Karpas-422 (cell line): ENCODE results near the gene PEA15. TPM values are rescaled to one million over a fixed set of nuclear protein-coding genes. Genes with fewer than 3 reads are reported as not detected.

Experiments used
- DNase-seq: peaks from one replicate; pipeline ENCODE4 v3.0.0-alpha.2; 2015
- H2AFZ ChIP-seq: fragments of 200-600 bp; sonication (generic); 2 replicates; pipeline ENCODE4 v1.6.1; 2014; ENCODE audit warnings: antibody characterized with exemption, low read length, mixed read lengths
- H3K27ac ChIP-seq: fragments of 200-600 bp; sonication (generic); 2 replicates; pipeline ENCODE4 v1.5.1; 2014; ENCODE audit warnings: mild to moderate bottlenecking, low read length, moderate library complexity
- H3K27me3 ChIP-seq: fragments of 200-600 bp; sonication (generic); 2 replicates; pipeline ENCODE4 v1.6.1; 2014; ENCODE audit warnings: low read length, mixed read lengths
- H3K36me3 ChIP-seq: fragments of 200-600 bp; sonication (generic); 2 replicates; pipeline ENCODE4 v1.6.1; 2014; ENCODE audit warnings: low read length, mixed read lengths; ENCODE audit not compliant: insufficient read depth
- H3K4me1 ChIP-seq: fragments of 200-600 bp; sonication (generic); 2 replicates; pipeline ENCODE4 v1.6.1; 2014; ENCODE audit warnings: mild to moderate bottlenecking, low read length, mixed read lengths
- H3K4me2 ChIP-seq: fragments of 200-600 bp; sonication (generic); 2 replicates; pipeline ENCODE4 v1.6.1; 2014; ENCODE audit warnings: low read length, low read depth, mild to moderate bottlenecking; ENCODE audit not compliant: poor library complexity, severe bottlenecking
- H3K4me3 ChIP-seq: fragments of 200-600 bp; sonication (generic); 2 replicates; pipeline ENCODE4 v1.5.1; 2014; ENCODE audit warnings: mild to moderate bottlenecking, antibody characterized with exemption, low read length, mixed read lengths
- H3K79me2 ChIP-seq: fragments of 200-600 bp; sonication (generic); 2 replicates; pipeline ENCODE4 v1.6.1; 2014; ENCODE audit warnings: mild to moderate bottlenecking, low read length, mixed read lengths
- H3K9ac ChIP-seq: fragments of 200-600 bp; sonication (generic); 2 replicates; pipeline ENCODE4 v1.6.0; 2014; ENCODE audit warnings: low read length
- H3K9me2 ChIP-seq: fragments of 200-600 bp; sonication (generic), shearing (Covaris generic); replicated peaks from 2 replicates; pipeline ENCODE4 v1.6.0; 2014; ENCODE audit warnings: mild to moderate bottlenecking, low read length, moderate library complexity; ENCODE audit not compliant: insufficient read depth
- H3K9me3 ChIP-seq: fragments of 300-700, 200-600 bp; sonication (generic); 2 replicates; pipeline ENCODE4 v1.6.1; 2014; ENCODE audit warnings: low read length, mixed read lengths
- H4K20me1 ChIP-seq: fragments of 200-600 bp; sonication (generic); 2 replicates; pipeline ENCODE4 v1.6.1; 2014; ENCODE audit warnings: mild to moderate bottlenecking, antibody characterized with exemption, low read length, low read depth; ENCODE audit not compliant: insufficient read depth
- total RNA-seq: library from RNA; depleted of rRNA; stranded (reverse); fragments of >200 nt; shearing (Covaris generic); gene quantifications from 2 replicates; pipeline ENCODE4 v1.2.3, GENCODE V29; 2014; ENCODE audit warnings: low replicate concordance; rRNA removed

The PEA15 gene, protein sequence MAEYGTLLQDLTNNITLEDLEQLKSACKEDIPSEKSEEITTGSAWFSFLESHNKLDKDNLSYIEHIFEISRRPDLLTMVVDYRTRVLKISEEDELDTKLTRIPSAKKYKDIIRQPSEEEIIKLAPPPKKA
- 40.1 and 69.1 TPM in 2 replicates for total RNA-seq

DNA sequence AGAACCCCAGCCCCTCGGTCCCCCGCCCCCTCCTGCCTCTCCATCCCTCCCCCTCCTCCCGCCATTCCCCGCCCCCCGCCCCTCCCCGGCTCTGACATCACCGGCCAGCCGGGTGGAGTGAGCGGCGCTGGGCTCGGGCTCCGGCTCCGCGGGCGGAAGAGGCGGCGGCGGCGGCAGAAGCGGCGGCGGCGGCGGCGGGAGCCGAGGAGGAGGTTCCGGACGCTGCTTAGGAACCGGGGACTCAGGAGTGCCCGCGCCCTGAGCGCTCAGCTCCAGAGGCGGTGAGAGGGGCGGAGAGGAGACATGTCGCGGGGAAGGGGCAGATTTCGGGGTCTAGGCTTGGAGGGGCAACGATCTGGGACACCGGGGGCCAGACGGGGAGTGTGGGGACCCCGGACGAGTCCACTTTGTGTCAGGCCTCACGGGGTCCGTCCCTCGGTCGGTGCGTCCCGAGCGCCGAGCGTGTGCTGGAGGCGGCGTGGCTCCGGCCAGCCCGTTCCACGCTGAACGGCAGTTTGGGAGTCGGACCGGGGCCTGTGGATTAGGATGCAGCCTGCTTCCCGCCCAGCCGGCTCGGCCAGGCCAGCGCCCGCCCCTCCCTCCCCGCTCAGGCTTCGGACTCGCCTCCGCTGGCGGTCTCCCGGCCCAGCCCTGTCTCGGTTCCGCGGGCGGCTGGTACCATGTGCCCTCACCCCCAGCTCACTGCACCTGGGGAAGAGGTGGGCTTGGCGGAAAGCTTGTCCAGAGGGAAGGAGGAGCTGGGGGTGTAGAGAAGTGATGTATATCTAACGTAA is at the start of gene PEA15:
PEA15 (plus strand) TSS at position 143 of the 794 bp plus-strand sequence. CDS start 6,161 bp downstream, outside the sequence.
- no peaks in the 10 kb centered on the region for H3K27me3 ChIP-seq
- H3K4me3 ChIP-seq = peak within 1 kb of the TSS; percentile 99
- H3K9me2 ChIP-seq = no peaks in the 10 kb centered on the region
- peak within 1 kb of the TSS; percentile 95 for H3K27ac ChIP-seq
- no peaks in the 10 kb centered on the region for H3K9me3 ChIP-seq
- H3K9ac ChIP-seq = peak within 1 kb of the TSS; percentile 100
- peaks cover 78% of the 10 kb centered on the region for H3K4me1 ChIP-seq
- peaks cover 18% of the 10 kb centered on the region; the same call in 1 of the 2 replicates for H3K36me3 ChIP-seq
- H2AFZ ChIP-seq = peak within 1 kb of the TSS; percentile 28; the same call in 1 of the 2 replicates
- DNase-seq = peak; percentile 92
- H4K20me1 ChIP-seq = 0 out of 2 replicates have a peak, but pooled peaks cover 6% of the 10 kb centered on the region
- peaks cover 47% of the 10 kb centered on the region for H3K79me2 ChIP-seq
- H3K4me2 ChIP-seq = peak within 1 kb of the TSS; percentile 90

DNA sequence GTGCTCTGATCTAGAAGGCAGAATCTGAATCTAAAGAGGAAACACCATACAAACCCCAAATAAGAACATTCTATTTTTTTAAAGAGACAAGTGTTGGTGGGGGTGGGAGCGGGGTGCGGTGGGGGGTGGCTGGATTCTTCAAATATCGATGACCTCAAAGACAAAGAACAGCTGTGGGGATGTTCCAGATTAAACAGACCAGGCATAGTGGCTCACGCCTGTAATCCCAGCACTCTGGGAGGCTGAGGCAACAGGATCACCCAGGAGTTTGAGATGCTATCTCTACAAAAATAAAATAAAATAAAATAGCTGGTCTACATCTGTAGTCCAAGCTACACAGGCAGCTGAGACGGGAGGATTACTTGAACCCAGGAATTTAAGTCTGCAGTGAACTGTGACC is 48.8 kb upstream of the PEA15 start:
- H3K27ac ChIP-seq = no peak overlapping the region
- no peak overlapping the region for H3K4me3 ChIP-seq
- H3K36me3 ChIP-seq = no peaks in the 10 kb centered on the region
- H3K9me2 ChIP-seq = no peaks in the 10 kb centered on the region
- H3K9me3 ChIP-seq = no peaks in the 10 kb centered on the region
- H3K4me1 ChIP-seq = no peaks in the 10 kb centered on the region
- no peak overlapping the region for H2AFZ ChIP-seq
- DNase-seq = no peak
- H3K4me2 ChIP-seq = no peak overlapping the region
- no peaks in the 10 kb centered on the region for H3K79me2 ChIP-seq
- no peak overlapping the region for H3K9ac ChIP-seq
- H3K27me3 ChIP-seq = no peaks in the 10 kb centered on the region
- H4K20me1 ChIP-seq = no peaks in the 10 kb centered on the region

DNA sequence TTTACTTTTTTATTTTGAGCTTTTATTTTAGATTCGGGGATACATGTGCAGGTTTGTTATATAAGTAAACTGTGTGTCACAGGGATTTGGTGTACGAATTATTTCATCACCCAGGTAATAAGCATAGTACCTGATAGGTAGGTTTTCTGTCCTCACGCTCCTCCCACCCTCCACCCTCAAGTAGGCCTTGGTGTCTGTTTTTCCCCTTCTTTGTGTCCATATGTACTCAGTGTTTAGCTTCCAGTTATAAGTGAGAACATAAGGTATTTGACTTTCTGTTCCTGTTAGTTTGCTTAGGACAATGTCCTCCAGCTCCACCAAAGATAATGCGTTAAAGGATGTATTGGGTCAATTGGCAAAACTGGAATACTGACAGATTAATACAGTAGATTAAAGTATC is 48.0 kb upstream of the PEA15 start:
- Histone ChIP-seq H3K36me3 (no peaks in the 10 kb centered on the region), H3K4me3 (no peak overlapping the region), H3K9me2 (no peaks in the 10 kb centered on the region), H3K9ac (no peak overlapping the region), H3K27me3 (no peaks in the 10 kb centered on the region), H3K9me3 (no peaks in the 10 kb centered on the region), H2AFZ (no peak overlapping the region), H4K20me1 (no peaks in the 10 kb centered on the region), H3K27ac (no peak overlapping the region), H3K4me1 (no peaks in the 10 kb centered on the region), H3K4me2 (no peak overlapping the region), H3K79me2 (no peaks in the 10 kb centered on the region)
- DNase-seq = no peak

DNA sequence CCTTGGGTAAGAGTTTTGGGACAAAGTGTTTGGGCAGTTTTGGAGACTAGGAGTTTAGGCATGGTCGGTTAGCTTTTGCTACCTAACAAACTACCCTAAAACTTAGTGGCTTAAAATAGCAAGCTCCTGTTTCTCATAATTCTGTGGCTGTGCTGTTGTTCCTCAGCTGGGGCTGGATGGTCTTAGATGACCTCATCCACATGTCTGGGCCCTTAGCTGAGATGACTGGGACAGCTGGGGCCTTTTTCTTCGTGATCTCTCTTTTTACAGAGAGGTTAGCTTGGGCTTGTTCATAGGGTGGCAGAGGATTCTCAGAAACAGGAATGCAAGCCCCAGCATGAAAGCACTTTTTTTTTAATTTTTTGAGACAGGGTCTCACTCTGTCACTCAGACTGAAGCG is 47.2 kb upstream of the PEA15 start:
- no peaks in the 10 kb centered on the region for H3K9me3 ChIP-seq
- no peaks in the 10 kb centered on the region for H3K4me1 ChIP-seq
- H3K27me3 ChIP-seq = no peaks in the 10 kb centered on the region
- no peak overlapping the region for H3K27ac ChIP-seq
- DNase-seq = no peak
- no peak overlapping the region for H3K4me3 ChIP-seq
- no peaks in the 10 kb centered on the region for H3K9me2 ChIP-seq
- no peak overlapping the region for H2AFZ ChIP-seq
- no peaks in the 10 kb centered on the region for H4K20me1 ChIP-seq
- no peaks in the 10 kb centered on the region for H3K36me3 ChIP-seq
- no peak overlapping the region for H3K4me2 ChIP-seq
- H3K9ac ChIP-seq = no peak overlapping the region
- H3K79me2 ChIP-seq = no peaks in the 10 kb centered on the region

DNA sequence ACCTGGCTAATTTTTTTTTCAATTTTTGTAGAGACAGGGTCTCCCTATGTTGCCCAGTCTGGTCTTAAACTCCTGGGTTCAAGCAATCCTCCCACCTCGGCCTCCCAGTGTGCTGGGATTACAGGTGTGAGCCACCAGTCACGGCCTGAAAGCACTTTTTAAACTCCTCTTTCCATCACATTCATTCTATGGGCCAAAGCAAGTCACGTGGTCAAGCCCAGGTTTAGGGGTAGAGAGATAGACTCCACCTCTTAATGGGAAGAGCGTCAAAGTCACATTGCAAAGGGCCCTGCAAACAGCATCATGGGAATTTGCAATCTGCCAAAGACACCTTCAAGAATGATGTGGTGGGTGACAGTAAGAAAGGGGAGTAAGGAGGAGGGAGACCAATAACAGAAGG is 46.6 kb upstream of the PEA15 start:
- Histone ChIP-seq H4K20me1 (no peaks in the 10 kb centered on the region), H3K9me2 (no peaks in the 10 kb centered on the region), H3K27me3 (no peaks in the 10 kb centered on the region), H3K4me1 (no peaks in the 10 kb centered on the region), H2AFZ (no peak overlapping the region), H3K79me2 (no peaks in the 10 kb centered on the region), H3K36me3 (no peaks in the 10 kb centered on the region), H3K4me2 (no peak overlapping the region), H3K27ac (no peak overlapping the region), H3K9ac (no peak overlapping the region), H3K4me3 (no peak overlapping the region), H3K9me3 (no peaks in the 10 kb centered on the region)
- no peak for DNase-seq

DNA sequence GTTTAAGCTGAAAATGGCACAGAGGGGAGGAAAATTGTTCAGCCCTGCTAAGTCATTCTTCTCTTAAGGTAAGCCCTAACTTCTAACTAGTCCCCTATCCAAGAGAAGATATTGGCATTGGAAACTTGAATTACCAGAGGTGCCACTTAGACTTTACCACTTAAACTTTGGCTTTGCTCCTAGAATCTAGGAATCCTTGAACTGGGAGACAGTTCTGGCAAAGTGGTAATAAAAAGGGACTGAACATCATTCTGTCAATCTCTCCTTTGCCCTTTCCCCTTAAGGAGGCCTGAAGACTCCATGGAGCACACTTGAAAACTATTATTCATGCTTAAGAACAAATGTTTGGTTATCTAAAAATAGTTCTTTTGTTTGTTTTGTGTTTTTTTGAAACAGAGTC is 45.3 kb upstream of the PEA15 start:
- Histone ChIP-seq H2AFZ (no peak overlapping the region), H3K36me3 (no peaks in the 10 kb centered on the region), H3K79me2 (no peaks in the 10 kb centered on the region), H4K20me1 (no peaks in the 10 kb centered on the region), H3K4me2 (no peak overlapping the region), H3K27me3 (no peaks in the 10 kb centered on the region), H3K9me3 (no peaks in the 10 kb centered on the region), H3K9me2 (no peaks in the 10 kb centered on the region), H3K27ac (no peak overlapping the region), H3K9ac (no peak overlapping the region), H3K4me3 (no peak overlapping the region), H3K4me1 (no peaks in the 10 kb centered on the region)
- no peak for DNase-seq

DNA sequence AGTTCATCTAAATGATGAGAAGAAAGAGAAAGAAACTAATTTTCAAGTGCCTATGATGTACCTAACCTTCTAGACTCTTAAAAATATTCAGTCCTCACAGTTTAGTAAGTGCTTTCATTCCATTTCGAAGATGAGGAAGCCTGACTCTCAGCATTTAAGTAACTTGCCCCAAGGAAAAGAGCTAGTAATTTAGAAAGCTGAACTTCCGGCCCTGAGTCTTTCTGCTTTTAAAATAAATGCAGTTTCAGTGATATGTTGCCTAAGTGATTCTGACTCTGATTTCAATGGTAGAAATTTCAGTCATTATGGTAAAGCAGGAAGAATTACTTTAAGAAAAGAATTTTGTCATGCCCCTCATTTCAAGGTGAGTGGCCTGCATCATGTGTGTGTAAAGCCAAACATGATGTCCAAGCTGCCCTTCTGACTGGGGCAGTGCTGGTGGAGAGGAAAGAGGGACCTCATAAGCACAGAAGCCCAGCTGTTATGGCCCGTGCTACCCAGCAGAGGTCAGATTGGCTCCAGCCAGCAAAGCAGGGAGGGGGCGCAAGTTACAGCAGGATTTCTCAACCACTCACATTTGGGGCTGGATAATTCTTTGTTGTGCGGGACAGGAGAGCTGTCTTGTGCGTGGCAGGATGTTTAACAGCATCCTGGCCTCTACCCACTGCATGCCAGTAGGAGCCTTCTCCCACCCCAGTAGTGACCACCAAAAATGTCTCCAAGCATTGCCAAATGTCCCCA is 43.0 kb upstream of the PEA15 start:
- Histone ChIP-seq H3K27me3 (no peaks in the 10 kb centered on the region), H3K4me3 (no peak overlapping the region), H2AFZ (no peak overlapping the region), H3K27ac (no peak overlapping the region), H3K9me3 (no peaks in the 10 kb centered on the region), H3K9ac (no peak overlapping the region), H4K20me1 (no peaks in the 10 kb centered on the region), H3K9me2 (no peaks in the 10 kb centered on the region), H3K4me2 (no peak overlapping the region), H3K79me2 (no peaks in the 10 kb centered on the region), H3K36me3 (no peaks in the 10 kb centered on the region), H3K4me1 (no peaks in the 10 kb centered on the region)
- peak; percentile 52 for DNase-seq

DNA sequence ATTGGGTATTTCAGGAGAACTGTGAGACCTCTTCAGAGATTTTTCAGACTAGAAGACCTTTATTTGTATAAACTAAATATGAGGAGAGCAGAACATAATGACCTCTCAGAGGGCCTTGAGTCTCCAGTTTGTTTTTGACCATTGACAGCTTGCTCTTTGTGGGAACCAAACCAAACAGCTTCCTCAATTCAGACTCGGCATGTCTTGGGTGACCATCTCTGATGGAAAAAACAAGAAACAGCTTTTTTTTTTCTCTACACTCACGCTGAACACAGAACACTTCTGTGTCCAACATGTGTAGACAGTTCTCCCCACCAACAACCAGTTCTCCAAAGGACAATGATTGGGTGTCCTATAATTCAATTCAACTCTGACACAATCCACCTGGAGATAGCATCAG is 42.3 kb upstream of the PEA15 start:
- Histone ChIP-seq H3K4me3 (no peak overlapping the region), H3K36me3 (no peaks in the 10 kb centered on the region), H3K4me2 (no peak overlapping the region), H3K9me2 (no peaks in the 10 kb centered on the region), H3K79me2 (no peaks in the 10 kb centered on the region), H3K9me3 (no peaks in the 10 kb centered on the region), H3K4me1 (no peaks in the 10 kb centered on the region), H2AFZ (no peak overlapping the region), H3K9ac (no peak overlapping the region), H3K27me3 (no peaks in the 10 kb centered on the region), H4K20me1 (no peaks in the 10 kb centered on the region), H3K27ac (no peak overlapping the region)
- DNase-seq = no peak
